Rectal smooth muscle tissue (tissue), 1 donor: ENCODE measurements around the gene SLC25A1.

Source experiments
- H3K27ac ChIP-seq: one replicate; pipeline ENCODE4 v1.7.0; 2013; ENCODE audit warnings: low read depth, low read length, inconsistent platforms
- H3K27me3 ChIP-seq: one replicate; pipeline ENCODE4 v1.7.0; 2013; ENCODE audit warnings: low read length; ENCODE audit not compliant: control insufficient read depth, insufficient read depth
- H3K36me3 ChIP-seq: one replicate; pipeline ENCODE4 v1.7.0; 2013; ENCODE audit warnings: low read length; ENCODE audit not compliant: control insufficient read depth, insufficient read depth
- H3K4me1 ChIP-seq: one replicate; pipeline ENCODE4 v1.7.0; 2013; ENCODE audit warnings: low read length; ENCODE audit not compliant: control insufficient read depth, insufficient read depth
- H3K4me3 ChIP-seq: one replicate; pipeline ENCODE4 v1.7.0; 2013; ENCODE audit warnings: low read length
- H3K9ac ChIP-seq: one replicate; pipeline ENCODE4 v1.7.0; 2013; ENCODE audit warnings: low read length

The SLC25A1 gene

GRCh38 chr22:19146215-19146968 is 32.1 kb downstream of the SLC25A1 start:
- Histone ChIP-seq H3K27me3 (peaks cover 16% of the 10 kb centered on the region), H3K36me3 (peaks cover 11% of the 10 kb centered on the region), H3K27ac (no peak overlapping the region), H3K4me3 (no peak overlapping the region), H3K4me1 (no peaks in the 10 kb centered on the region), H3K9ac (no peak overlapping the region)

GRCh38 chr22:19143967-19144400 is 34.6 kb downstream of the SLC25A1 start:
- peak overlapping the region; percentile 87 for H3K4me3 ChIP-seq
- H3K36me3 ChIP-seq: peaks cover 29% of the 10 kb centered on the region
- peak overlapping the region; percentile 56 for H3K9ac ChIP-seq
- H3K27ac ChIP-seq: peak overlapping the region; percentile 77
- no peaks in the 10 kb centered on the region for H3K4me1 ChIP-seq
- peaks cover 5% of the 10 kb centered on the region for H3K27me3 ChIP-seq

GRCh38 chr22:19143212-19143611 is 35.3 kb downstream of the SLC25A1 start:
- Histone ChIP-seq H3K9ac (no peak overlapping the region), H3K36me3 (peaks cover 33% of the 10 kb centered on the region), H3K27me3 (peaks cover 5% of the 10 kb centered on the region), H3K27ac (no peak overlapping the region), H3K4me1 (no peaks in the 10 kb centered on the region), H3K4me3 (no peak overlapping the region)

- H3K36me3 ChIP-seq: peaks cover 41% of the 10 kb centered on the region
- no peak overlapping the region for H3K27ac ChIP-seq
- no peaks in the 10 kb centered on the region for H3K4me1 ChIP-seq
- peaks cover 1% of the 10 kb centered on the region for H3K27me3 ChIP-seq
- no peak overlapping the region for H3K9ac ChIP-seq
- no peak overlapping the region for H3K4me3 ChIP-seq
Measured at GRCh38 chr22:19142394-19142793, 36.1 kb downstream of the SLC25A1 start.

- no peak overlapping the region for H3K9ac ChIP-seq
- H3K36me3 ChIP-seq: peaks cover 52% of the 10 kb centered on the region
- no peaks in the 10 kb centered on the region for H3K4me1 ChIP-seq
- H3K27me3 ChIP-seq: no peaks in the 10 kb centered on the region
- no peak overlapping the region for H3K4me3 ChIP-seq
- H3K27ac ChIP-seq: no peak overlapping the region
Measured at GRCh38 chr22:19139974-19140373, 38.6 kb downstream of the SLC25A1 start.

- peaks cover 60% of the 10 kb centered on the region for H3K36me3 ChIP-seq
- no peaks in the 10 kb centered on the region for H3K4me1 ChIP-seq
- H3K9ac ChIP-seq: no peak overlapping the region
- no peak overlapping the region for H3K4me3 ChIP-seq
- no peaks in the 10 kb centered on the region for H3K27me3 ChIP-seq
- no peak overlapping the region for H3K27ac ChIP-seq
Measured at GRCh38 chr22:19139001-19139356, 39.6 kb downstream of the SLC25A1 start.

GRCh38 chr22:19138217-19139000 is 40.1 kb downstream of the SLC25A1 start:
- H3K27me3 ChIP-seq: no peaks in the 10 kb centered on the region
- H3K27ac ChIP-seq: no peak overlapping the region
- H3K36me3 ChIP-seq: peaks cover 63% of the 10 kb centered on the region
- no peak overlapping the region for H3K9ac ChIP-seq
- H3K4me3 ChIP-seq: no peak overlapping the region
- H3K4me1 ChIP-seq: no peaks in the 10 kb centered on the region

GRCh38 chr22:19137384-19138216 is 40.9 kb downstream of the SLC25A1 start:
- no peaks in the 10 kb centered on the region for H3K27me3 ChIP-seq
- no peak overlapping the region for H3K9ac ChIP-seq
- H3K4me3 ChIP-seq: no peak overlapping the region
- H3K27ac ChIP-seq: no peak overlapping the region
- no peaks in the 10 kb centered on the region for H3K4me1 ChIP-seq
- H3K36me3 ChIP-seq: peaks cover 63% of the 10 kb centered on the region

- peaks cover 56% of the 10 kb centered on the region for H3K36me3 ChIP-seq
Measured at GRCh38 chr22:19136915-19137314, 41.6 kb downstream of the SLC25A1 start.

GRCh38 chr22:19134874-19135273 is 43.7 kb downstream of the SLC25A1 start:
- Histone ChIP-seq H3K36me3 (peaks cover 43% of the 10 kb centered on the region), H3K4me3 (no peak overlapping the region)

More at GRCh38 chr22:19136915-19137314, 41.6 kb downstream of the SLC25A1 start:
- Histone ChIP-seq H3K4me3 (no peak overlapping the region), H3K27ac (no peak overlapping the region), H3K27me3 (no peaks in the 10 kb centered on the region), H3K4me1 (no peaks in the 10 kb centered on the region), H3K9ac (no peak overlapping the region)

GRCh38 chr22:19134176-19134831 is 44.2 kb downstream of the SLC25A1 start:
- Histone ChIP-seq H3K9ac (no peak overlapping the region), H3K36me3 (peaks cover 37% of the 10 kb centered on the region), H3K4me1 (no peaks in the 10 kb centered on the region), H3K27me3 (no peaks in the 10 kb centered on the region), H3K27ac (no peak overlapping the region), H3K4me3 (no peak overlapping the region)

More at GRCh38 chr22:19134874-19135273, 43.7 kb downstream of the SLC25A1 start:
- H3K4me1 ChIP-seq: no peaks in the 10 kb centered on the region
- no peak overlapping the region for H3K9ac ChIP-seq
- H3K27me3 ChIP-seq: no peaks in the 10 kb centered on the region
- no peak overlapping the region for H3K27ac ChIP-seq

GRCh38 chr22:19133561-19133960 is 45.0 kb downstream of the SLC25A1 start:
- peaks cover 30% of the 10 kb centered on the region for H3K36me3 ChIP-seq
- no peak overlapping the region for H3K4me3 ChIP-seq
- no peak overlapping the region for H3K27ac ChIP-seq
- no peak overlapping the region for H3K9ac ChIP-seq
- H3K4me1 ChIP-seq: no peaks in the 10 kb centered on the region
- no peaks in the 10 kb centered on the region for H3K27me3 ChIP-seq
